Frontal cortex (tissue), 4 donors: ENCODE data around the gene ACSL6. TPM values are rescaled to one million over a fixed set of nuclear protein-coding genes. Genes with fewer than 3 reads are reported as not detected.

Experiments used
- DNase-seq, 2 donors: peaks; one replicate each; pipeline ENCODE4 v3.0.0; 2012; ENCODE audit warnings: low spot score in 2 of 2
- FAIRE-seq: peaks from 2 replicates; lab custom pipeline; 2012; peaks lifted over from hg19 to GRCh38; lab: Jason Lieb, UNC
- total RNA-seq: library from RNA; depleted of rRNA; stranded (reverse); fragments of >200 nt; gene quantifications from one replicate; pipeline ENCODE4 v1.2.3, GENCODE V29; 2014
- donor health status: control.
- donor health status: control.
- donor health status: control.

ACSL6 gene
- total RNA-seq, 1 donor from 2014 or later = 34.2 TPM

DNA sequence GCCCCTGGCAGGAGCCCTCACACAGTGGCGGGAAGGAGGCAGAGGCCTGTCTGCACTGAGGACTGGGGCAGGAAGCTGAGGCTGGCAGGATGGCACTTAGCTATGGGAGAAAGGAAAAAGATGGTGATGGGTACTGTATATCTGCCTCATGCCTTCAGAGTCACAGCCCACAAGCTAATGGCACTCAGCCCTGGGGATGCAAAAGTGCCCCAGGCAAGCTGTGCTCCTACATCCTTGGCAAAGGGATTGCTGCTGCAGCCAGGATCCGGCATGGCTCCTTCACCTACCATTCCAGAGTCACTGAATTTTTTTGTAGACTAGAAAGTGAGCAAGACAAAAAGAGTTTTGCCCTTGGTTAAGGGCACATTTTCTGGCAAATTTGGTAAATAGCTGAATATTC is 8.7 kb downstream of the ACSL6 start:
- DNase-seq = no peak
- no peak for FAIRE-seq

DNA sequence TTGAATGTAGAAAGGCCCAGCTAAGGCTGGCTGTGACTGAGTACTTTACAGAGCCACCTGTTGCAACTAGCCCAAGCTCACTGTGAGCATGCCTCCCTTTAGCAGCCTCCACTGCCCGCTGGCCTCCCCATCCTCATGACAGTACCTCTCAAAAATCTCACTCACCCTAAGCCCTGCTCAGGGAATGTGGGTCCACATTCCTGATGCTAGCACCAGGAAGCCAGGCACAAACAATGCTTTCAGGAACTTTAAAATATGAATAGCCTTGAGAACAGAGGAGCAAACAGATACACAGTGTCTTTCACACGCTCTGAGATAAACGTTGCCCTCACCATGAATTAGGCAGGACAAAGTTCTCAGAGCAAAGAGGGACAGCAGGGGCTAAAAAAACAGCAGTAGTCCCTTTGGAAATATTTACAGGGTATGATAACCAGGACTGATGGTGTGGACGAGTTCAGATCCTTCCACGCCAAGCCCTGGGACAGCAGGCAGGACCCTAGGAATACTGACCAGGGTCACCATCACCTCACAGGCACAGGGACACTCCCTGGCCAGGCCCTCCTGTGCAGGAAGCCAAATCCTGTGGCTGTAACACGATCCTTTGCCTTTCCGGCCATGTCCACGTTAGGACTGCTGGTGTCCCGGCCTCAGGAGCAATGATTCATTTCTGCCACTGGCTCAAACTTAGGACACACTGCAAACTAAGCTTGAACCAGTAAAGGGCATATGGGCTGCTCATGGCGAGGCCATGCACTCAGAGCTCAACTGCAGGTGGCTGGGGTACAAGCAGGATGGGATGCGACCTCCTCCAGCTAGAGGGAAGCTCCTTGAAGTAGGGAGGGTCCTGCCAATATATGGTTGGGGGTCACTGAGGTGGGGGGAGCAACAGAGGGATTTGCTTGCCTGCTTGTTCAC is 9.6 kb downstream of the ACSL6 start:
- DNase-seq (no peak), FAIRE-seq (no peak)

GRCh38 chr5:132000677-132001453 is 10.6 kb downstream of the ACSL6 start:
- no peak for DNase-seq
- no peak for FAIRE-seq

- FAIRE-seq (no peak), DNase-seq (no peak)
These were observed 11.3 kb downstream of the ACSL6 start for GRCh38 chr5:132000241-132000490.

- DNase-seq (no peak), FAIRE-seq (no peak)
These were observed 11.8 kb downstream of the ACSL6 start for GRCh38 chr5:131999441-132000240.

GRCh38 chr5:131999041-131999440 is 12.4 kb downstream of the ACSL6 start:
- FAIRE-seq (no peak), DNase-seq (no peak)

DNA sequence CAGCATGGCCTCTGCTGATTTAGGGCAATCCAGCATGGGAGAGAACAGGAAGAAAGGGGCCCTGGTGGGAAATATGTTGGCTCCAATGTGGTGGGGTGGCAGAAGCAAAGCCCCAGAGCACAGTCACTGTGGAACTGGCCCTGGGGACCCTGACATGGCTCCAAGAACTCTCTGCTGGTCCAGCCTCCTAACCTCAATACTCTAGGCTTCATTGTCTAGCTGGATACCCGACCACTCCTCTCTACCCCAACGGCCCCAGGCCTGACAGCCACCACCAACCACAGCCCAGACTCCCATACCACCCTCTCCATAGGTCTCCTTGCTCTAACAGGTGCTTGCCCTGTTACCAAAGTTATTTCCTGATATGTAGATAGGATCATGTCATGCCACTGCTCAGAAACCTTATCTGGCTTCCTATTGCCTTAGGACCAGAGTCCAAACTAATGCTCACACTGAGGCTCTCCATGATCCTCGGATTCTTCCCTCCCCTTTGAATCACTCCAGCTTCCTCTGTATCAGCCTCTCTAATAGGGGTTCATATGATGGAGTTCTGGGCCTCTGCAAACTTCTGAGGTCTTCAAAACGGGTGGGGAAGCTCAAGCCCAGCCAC is 12.9 kb downstream of the ACSL6 start:
- no peak for DNase-seq
- no peak for FAIRE-seq

- no peak for DNase-seq
- no peak for FAIRE-seq
These were observed 13.7 kb downstream of the ACSL6 start for GRCh38 chr5:131997727-131998117.

GRCh38 chr5:131997026-131997726 is 14.3 kb downstream of the ACSL6 start:
- DNase-seq (no peak), FAIRE-seq (no peak)

DNA sequence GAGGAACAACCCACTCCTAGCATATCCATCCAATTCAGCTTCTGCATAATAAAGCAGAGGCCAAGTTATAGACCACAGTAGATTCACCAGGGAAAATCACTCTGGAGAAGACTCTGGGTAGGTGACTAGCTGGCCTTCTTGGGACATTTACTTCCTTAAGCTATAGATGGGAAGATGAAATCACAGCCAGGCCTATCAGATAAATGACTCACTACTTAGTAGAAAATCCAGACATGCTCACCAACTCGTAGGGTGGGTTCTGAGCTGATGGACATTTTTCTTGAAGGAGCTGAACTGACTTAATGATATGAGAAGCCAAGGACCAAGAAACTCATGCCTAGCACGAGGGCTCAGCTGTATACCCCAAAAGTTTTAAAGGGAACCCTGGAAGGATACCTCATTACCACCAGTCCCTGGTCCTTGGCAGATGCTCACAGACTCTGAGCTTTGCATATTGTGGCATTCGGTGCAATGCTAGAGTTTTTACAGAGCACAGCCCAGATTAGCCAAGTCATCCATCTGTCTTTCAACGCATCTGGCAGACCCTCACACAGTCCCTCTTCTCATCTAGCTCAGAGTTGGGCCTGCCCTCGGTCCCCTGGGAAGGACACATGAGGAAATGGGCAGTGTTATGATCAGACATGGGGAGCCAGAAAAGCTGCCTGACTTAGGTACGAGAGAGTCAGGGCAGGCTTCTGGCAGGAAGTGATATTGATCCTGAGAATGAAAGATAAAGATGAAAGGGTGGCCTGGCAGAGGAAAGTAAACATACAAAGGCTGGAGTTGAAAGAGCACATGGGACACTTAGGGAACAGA is 15.0 kb downstream of the ACSL6 start:
- DNase-seq (no peak), FAIRE-seq (no peak)

GRCh38 chr5:131994533-131995226 is 16.8 kb downstream of the ACSL6 start:
- no peak for FAIRE-seq

GRCh38 chr5:131994090-131994489 is 17.4 kb downstream of the ACSL6 start:
- no peak for DNase-seq
- no peak for FAIRE-seq

More at GRCh38 chr5:131994533-131995226, 16.8 kb downstream of the ACSL6 start:
- DNase-seq = no peak

DNA sequence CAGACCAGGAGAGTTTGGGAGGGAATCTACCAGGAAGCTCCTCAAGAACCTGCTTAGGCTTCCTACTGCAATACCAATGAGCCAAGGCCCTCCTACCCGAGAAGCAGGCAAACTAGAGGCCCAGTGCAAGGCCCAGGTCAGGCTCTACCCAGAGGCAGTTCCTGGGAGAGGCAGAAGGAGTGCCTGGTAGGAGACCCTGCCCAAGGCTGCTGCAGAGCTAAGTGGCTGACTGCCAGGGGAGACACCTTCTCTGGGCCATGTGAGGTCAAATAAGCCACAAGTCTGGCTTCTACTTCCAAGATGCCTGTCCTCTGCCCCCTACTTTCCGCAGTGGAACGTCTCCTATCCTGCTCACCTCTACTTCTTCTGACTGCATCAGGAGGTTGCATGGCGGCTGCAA is 17.8 kb downstream of the ACSL6 start:
- FAIRE-seq = no peak
- no peak for DNase-seq

DNA sequence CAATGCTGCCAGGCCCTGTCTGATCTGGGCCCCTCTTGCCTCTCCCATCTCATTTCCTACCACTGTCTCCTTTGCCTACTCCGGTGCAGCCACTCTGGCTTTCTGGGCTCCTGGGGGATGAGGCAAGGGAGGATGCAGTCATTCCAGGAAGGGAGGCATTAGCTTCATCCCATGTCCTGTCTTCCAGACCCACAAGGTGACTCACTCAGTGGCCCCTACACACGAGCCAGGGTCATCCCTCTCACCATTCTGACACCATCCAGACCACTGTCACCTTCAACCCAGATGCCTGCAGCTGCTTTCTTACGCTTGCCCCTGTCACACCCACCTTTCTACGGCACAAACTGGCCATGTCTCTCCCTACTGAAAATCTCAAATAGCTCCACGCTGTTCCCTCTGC is 19.1 kb downstream of the ACSL6 start:
- DNase-seq = no peak
- FAIRE-seq = no peak

GRCh38 chr5:131991593-131992324 is 19.7 kb downstream of the ACSL6 start:
- FAIRE-seq (no peak), DNase-seq (no peak)

- DNase-seq = no peak
- FAIRE-seq = no peak
These were observed 20.7 kb downstream of the ACSL6 start for GRCh38 chr5:131990716-131991115.

GRCh38 chr5:131988601-131989000 is 22.9 kb downstream of the ACSL6 start:
- no peak for DNase-seq

More at GRCh38 chr5:131988601-131989000, 22.9 kb downstream of the ACSL6 start:
- FAIRE-seq = no peak
